Natural killer cell (primary cell): ENCODE measurements around the gene SOX11. TPM values are rescaled to one million over a fixed set of nuclear protein-coding genes. Genes with fewer than 3 reads are reported as not detected.

Source experiments
- ATAC-seq, 3 donors: fragments of 150-1000 bp in 2 of 3; fragments of 200-7000 bp in 1 of 3; cut with Tn5 transposase; 1 replicate in 1 of 3; 2 replicates in 2 of 3; pipeline ENCODE4 v1.10.0; 2021; ENCODE audit warnings: mild to moderate bottlenecking in 2 of 3, moderate library complexity in 2 of 3
- DNase-seq, 2 donors: peaks; one replicate each; pipeline versions ENCODE4 v3.0.0 to v3.0.0-alpha.2; 2013 to 2021; ENCODE audit warnings: mixed read lengths in 1 of 2
- H3K27ac ChIP-seq: one replicate; pipeline ENCODE4 v1.5.1; 2013; ENCODE audit warnings: mild to moderate bottlenecking, low read length
- H3K27me3 ChIP-seq: one replicate; pipeline ENCODE4 v1.6.1; 2013; ENCODE audit warnings: low read length; ENCODE audit not compliant: control insufficient read depth, insufficient read depth
- H3K36me3 ChIP-seq: one replicate; pipeline ENCODE4 v1.6.1; 2013; ENCODE audit warnings: low read length; ENCODE audit not compliant: control insufficient read depth, insufficient read depth
- H3K4me1 ChIP-seq: one replicate; pipeline ENCODE4 v1.6.1; 2013; ENCODE audit warnings: low read length; ENCODE audit not compliant: control insufficient read depth, insufficient read depth
- H3K4me3 ChIP-seq: one replicate; pipeline ENCODE4 v1.5.1; 2013; ENCODE audit warnings: low read length
- H3K9me3 ChIP-seq: one replicate; pipeline ENCODE4 v1.6.1; 2013; ENCODE audit warnings: low read length; ENCODE audit not compliant: control insufficient read depth, insufficient read depth
- H3K27ac Mint-ChIP-seq, 2 donors: one replicate each; pipeline ENCODE4 v1.8.0; 2022; ENCODE audit warnings: mild to moderate bottlenecking in 2 of 2, mixed read lengths in 2 of 2, moderate library complexity in 1 of 2
- H3K27me3 Mint-ChIP-seq, 2 donors: one replicate each; pipeline ENCODE4 v1.8.0; 2022; ENCODE audit warnings: low read depth in 2 of 2, mixed read lengths in 2 of 2
- H3K36me3 Mint-ChIP-seq: one replicate; pipeline ENCODE4 v1.8.0; 2022; ENCODE audit warnings: mixed read lengths
- H3K4me1 Mint-ChIP-seq, 2 donors: one replicate each; pipeline ENCODE4 v1.8.0; 2022; ENCODE audit warnings: mixed read lengths in 2 of 2
- H3K4me3 Mint-ChIP-seq: one replicate; pipeline ENCODE4 v1.8.0; 2022; ENCODE audit warnings: mild to moderate bottlenecking, moderate library complexity, mixed read lengths
- H3K9me3 Mint-ChIP-seq, 2 donors: one replicate each; pipeline ENCODE4 v1.8.0; 2022; ENCODE audit warnings: mixed read lengths in 2 of 2
- CTCF ChIP-seq: fragments of 200-600 bp; IDR thresholded peaks from one replicate; pipeline ENCODE4 v1.8.0; 2022; ENCODE audit warnings: antibody characterized with exemption
- WGBS: methylation state at CpG from one replicate; pipeline ENCODE4 v1.1.7; 2013; ENCODE audit warnings: missing lambda C conversion rate; ENCODE audit not compliant: insufficient coverage; 5-methylcytosine and 5-hydroxymethylcytosine counted together
- intact Hi-C: fragments of 100-400 bp; cut with micrococcal nuclease; formaldehyde crosslinking; loops from one replicate; pipeline ENCODE4 v1.14.2; 2022
- total RNA-seq, 4 donors: library from RNA; stranded (reverse); fragments of 120-200 nt in 1 of 4; gene quantifications; one replicate each; pipeline versions ENCODE4 v1.2.3 to v1.2.4, GENCODE V29; 2013 to 2022

Gene SOX11
- total RNA-seq, 3 donors from 2014 or later (not counting 1 experiment from before 2014, with no cell fraction given) = not detected

GRCh38 chr2:5694306-5694705 is 2.1 kb downstream of the SOX11 start:
- no peak overlapping the region for H3K27ac Mint-ChIP-seq
- H3K27me3 Mint-ChIP-seq = peaks cover 42 to 45% of the 10 kb centered on the region in 2 donors
- intact Hi-C loops = no loop called here
- peaks cover 19% of the 10 kb centered on the region for H3K36me3 Mint-ChIP-seq
- peaks cover 24% of the 10 kb centered on the region for H3K27me3 ChIP-seq
- no peak overlapping the region for H3K27ac ChIP-seq
- no peaks in the 10 kb centered on the region for H3K36me3 ChIP-seq
- no peak overlapping the region for H3K4me3 ChIP-seq
- no peak for DNase-seq
- 9% methylated on average over 8 of the region's 9 CpGs for WGBS
- ATAC-seq = no peak
- H3K9me3 ChIP-seq = no peaks in the 10 kb centered on the region
- peaks cover 2% of the 10 kb centered on the region for H3K4me1 ChIP-seq
- no peak overlapping the region for H3K4me3 Mint-ChIP-seq
- no peaks in the 10 kb centered on the region for H3K9me3 Mint-ChIP-seq
- no peak for TF ChIP-seq CTCF
- no peaks in the 10 kb centered on the region for H3K4me1 Mint-ChIP-seq

GRCh38 chr2:5695654-5696403 is 3.6 kb downstream of the SOX11 start:
- H3K36me3 Mint-ChIP-seq = peaks cover 7% of the 10 kb centered on the region
- Histone ChIP-seq H3K4me3 (no peak overlapping the region), H3K27me3 (peaks cover 23% of the 10 kb centered on the region), H3K4me1 (peaks cover 2% of the 10 kb centered on the region), H3K27ac (no peak overlapping the region), H3K36me3 (no peaks in the 10 kb centered on the region), H3K9me3 (no peaks in the 10 kb centered on the region)
- no peak overlapping the region for H3K27ac Mint-ChIP-seq
- WGBS = 4% methylated on average over 48 of the region's 49 CpGs
- intact Hi-C loops = no loop called here
- TF ChIP-seq CTCF = no peak
- no peak for DNase-seq
- H3K4me3 Mint-ChIP-seq = no peak overlapping the region
- H3K27me3 Mint-ChIP-seq = peaks cover 36 to 38% of the 10 kb centered on the region in 2 donors
- no peaks in the 10 kb centered on the region for H3K9me3 Mint-ChIP-seq
- H3K4me1 Mint-ChIP-seq = no peaks in the 10 kb centered on the region
- ATAC-seq = no peak

- Mint-ChIP-seq H3K27me3 (peaks cover 35 to 42% of the 10 kb centered on the region in 2 donors), H3K4me3 (no peak overlapping the region), H3K4me1 (no peaks in the 10 kb centered on the region), H3K36me3 (peaks cover 5% of the 10 kb centered on the region), H3K27ac (no peak overlapping the region), H3K9me3 (no peaks in the 10 kb centered on the region)
- ATAC-seq = no peak
- Histone ChIP-seq H3K4me1 (peaks cover 2% of the 10 kb centered on the region), H3K27me3 (peaks cover 22% of the 10 kb centered on the region), H3K4me3 (no peak overlapping the region), H3K27ac (no peak overlapping the region), H3K9me3 (no peaks in the 10 kb centered on the region), H3K36me3 (no peaks in the 10 kb centered on the region)
- 4% methylated on average over 65 of the region's 65 CpGs for WGBS
- intact Hi-C loops = no loop called here
- no peak for DNase-seq
- no peak for TF ChIP-seq CTCF
Measured at GRCh38 chr2:5696404-5696944, 4.3 kb downstream of the SOX11 start.
